Measurements from ENCODE around the gene RBMS1. TPM values are rescaled to one million over a fixed set of nuclear protein-coding genes. Genes with fewer than 3 reads are reported as not detected.

Gene RBMS1
- total RNA-seq, 1 donor from 2014 or later = 93.3 TPM

DNA sequence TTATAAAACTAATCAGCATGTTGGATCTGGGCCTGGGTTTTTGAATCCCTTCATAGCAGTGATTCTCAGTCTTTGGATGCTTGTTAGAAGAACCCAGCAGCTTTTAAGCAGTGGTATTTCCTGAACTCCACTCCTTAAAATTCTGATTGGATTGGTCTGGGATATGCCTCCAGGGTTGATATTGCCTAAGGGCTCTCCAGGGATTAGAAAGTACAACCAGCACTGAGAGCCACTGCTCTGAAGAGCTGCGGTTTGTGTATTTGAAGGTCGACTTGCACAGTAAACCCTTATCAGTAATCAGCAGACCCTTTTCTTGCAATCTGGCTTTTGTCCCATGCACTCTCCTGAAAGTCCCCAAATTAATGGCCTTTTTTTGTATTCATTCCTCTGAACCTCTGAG lies 17.0 kb upstream of the RBMS1 start:
- H3K4me3 ChIP-seq = no peak overlapping the region
- intact Hi-C loops (cut with DNase I) = no loop called here
- DNase-seq (ENCODE audit: extremely low spot score in 2 of 2) = no peak
- H3K27me3 ChIP-seq = no peaks in the 10 kb centered on the region
- TF ChIP-seq POLR2A (IDR thresholded peaks at IDR 0.05) (no peak), POLR2AphosphoS5 (IDR thresholded peaks at IDR 0.05; ENCODE audit: insufficient read depth in 1 of 2, low read depth in 1 of 2) (no peak)
- TF ChIP-seq, protein P1, sequence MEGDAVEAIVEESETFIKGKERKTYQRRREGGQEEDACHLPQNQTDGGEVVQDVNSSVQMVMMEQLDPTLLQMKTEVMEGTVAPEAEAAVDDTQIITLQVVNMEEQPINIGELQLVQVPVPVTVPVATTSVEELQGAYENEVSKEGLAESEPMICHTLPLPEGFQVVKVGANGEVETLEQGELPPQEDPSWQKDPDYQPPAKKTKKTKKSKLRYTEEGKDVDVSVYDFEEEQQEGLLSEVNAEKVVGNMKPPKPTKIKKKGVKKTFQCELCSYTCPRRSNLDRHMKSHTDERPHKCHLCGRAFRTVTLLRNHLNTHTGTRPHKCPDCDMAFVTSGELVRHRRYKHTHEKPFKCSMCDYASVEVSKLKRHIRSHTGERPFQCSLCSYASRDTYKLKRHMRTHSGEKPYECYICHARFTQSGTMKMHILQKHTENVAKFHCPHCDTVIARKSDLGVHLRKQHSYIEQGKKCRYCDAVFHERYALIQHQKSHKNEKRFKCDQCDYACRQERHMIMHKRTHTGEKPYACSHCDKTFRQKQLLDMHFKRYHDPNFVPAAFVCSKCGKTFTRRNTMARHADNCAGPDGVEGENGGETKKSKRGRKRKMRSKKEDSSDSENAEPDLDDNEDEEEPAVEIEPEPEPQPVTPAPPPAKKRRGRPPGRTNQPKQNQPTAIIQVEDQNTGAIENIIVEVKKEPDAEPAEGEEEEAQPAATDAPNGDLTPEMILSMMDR (IDR thresholded peaks at IDR 0.05) = no peak
- H3K4me1 ChIP-seq = no peaks in the 10 kb centered on the region
- H3K27ac ChIP-seq = no peak overlapping the region
- no peaks in the 10 kb centered on the region for H3K36me3 ChIP-seq
- H3K9me3 ChIP-seq = no peaks in the 10 kb centered on the region

DNA sequence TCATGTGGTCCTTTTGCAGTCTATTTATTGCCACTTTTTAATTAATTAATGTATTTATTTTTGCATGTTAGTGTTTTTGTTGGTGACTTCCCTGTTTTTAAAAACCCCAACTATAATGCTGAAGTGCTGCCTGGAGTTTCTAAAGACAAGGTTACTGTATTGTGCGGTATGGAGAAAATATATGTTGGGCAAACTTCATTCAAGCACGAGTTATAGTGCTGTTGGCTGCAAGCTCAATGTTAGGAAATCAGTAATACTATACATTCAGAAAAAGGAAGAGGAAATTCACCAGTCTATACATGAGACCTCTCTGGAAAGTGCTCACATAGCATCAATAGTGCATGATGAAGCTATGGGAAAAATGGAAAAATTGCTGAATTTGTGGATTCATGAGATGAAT lies 15.4 kb upstream of the RBMS1 start:
- TF ChIP-seq POLR2AphosphoS5 (IDR thresholded peaks at IDR 0.05; ENCODE audit: insufficient read depth in 1 of 2, low read depth in 1 of 2) (no peak), POLR2A (IDR thresholded peaks at IDR 0.05) (no peak)
- TF ChIP-seq, protein P1 (IDR thresholded peaks at IDR 0.05) = no peak
- Histone ChIP-seq H3K27me3 (no peaks in the 10 kb centered on the region), H3K36me3 (no peaks in the 10 kb centered on the region), H3K27ac (no peak overlapping the region), H3K4me3 (no peak overlapping the region), H3K4me1 (no peaks in the 10 kb centered on the region), H3K9me3 (no peaks in the 10 kb centered on the region)
- intact Hi-C loops (cut with DNase I) = no loop called here
- no peak for DNase-seq (ENCODE audit: extremely low spot score in 2 of 2)

DNA sequence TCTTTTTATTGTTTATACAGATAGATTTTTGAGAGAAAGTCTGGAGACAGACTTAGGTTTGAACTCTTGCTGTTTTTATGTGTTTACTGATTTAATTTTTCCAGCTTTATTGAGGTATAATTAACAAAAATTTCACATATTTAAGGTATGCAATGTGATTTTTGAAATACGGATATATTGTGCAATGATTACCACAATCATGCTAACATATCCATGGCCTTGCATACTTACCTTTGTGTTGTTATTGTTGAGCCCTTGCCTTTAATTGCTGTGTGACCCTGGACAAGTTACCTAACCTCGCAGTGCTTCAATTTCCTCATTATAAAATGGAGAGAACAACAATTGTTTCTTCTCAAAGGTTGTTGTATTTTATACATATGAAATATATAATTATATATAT lies 13.9 kb upstream of the RBMS1 start:
- H3K9me3 ChIP-seq = no peaks in the 10 kb centered on the region
- no peaks in the 10 kb centered on the region for H3K36me3 ChIP-seq
- TF ChIP-seq POLR2AphosphoS5 (IDR thresholded peaks at IDR 0.05; ENCODE audit: insufficient read depth in 1 of 2, low read depth in 1 of 2) = no peak
- TF ChIP-seq, protein P1 (IDR thresholded peaks at IDR 0.05) = no peak
- TF ChIP-seq POLR2A (IDR thresholded peaks at IDR 0.05) = no peak
- no peaks in the 10 kb centered on the region for H3K27me3 ChIP-seq
- intact Hi-C loops (cut with DNase I) = no loop called here
- no peak overlapping the region for H3K27ac ChIP-seq
- DNase-seq (ENCODE audit: extremely low spot score in 2 of 2) = no peak
- no peaks in the 10 kb centered on the region for H3K4me1 ChIP-seq
- H3K4me3 ChIP-seq = no peak overlapping the region

DNA sequence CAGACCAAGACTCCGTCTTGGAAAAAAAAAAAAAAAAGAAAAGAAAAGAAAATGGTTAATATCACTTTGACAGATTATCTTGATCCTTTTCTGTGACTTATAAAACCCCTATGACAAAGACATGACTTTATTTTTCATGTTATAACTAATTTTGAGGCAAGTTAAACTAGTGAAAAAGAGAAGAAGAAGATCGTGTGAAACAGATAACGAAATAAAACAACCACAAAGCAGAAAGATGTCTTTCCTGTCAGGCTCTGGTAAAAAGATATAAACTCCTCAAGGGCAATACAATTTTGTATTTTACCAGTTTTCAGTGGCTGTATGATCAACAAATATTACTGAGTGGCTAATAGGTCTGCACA lies 13.4 kb upstream of the RBMS1 start:
- intact Hi-C loops (cut with DNase I) = no loop called here
- Histone ChIP-seq H3K9me3 (no peaks in the 10 kb centered on the region), H3K36me3 (no peaks in the 10 kb centered on the region), H3K4me1 (no peaks in the 10 kb centered on the region), H3K27ac (no peak overlapping the region), H3K4me3 (no peak overlapping the region), H3K27me3 (no peaks in the 10 kb centered on the region)
- no peak for DNase-seq (ENCODE audit: extremely low spot score in 2 of 2)
- TF ChIP-seq, protein P1 (IDR thresholded peaks at IDR 0.05) = no peak

DNA sequence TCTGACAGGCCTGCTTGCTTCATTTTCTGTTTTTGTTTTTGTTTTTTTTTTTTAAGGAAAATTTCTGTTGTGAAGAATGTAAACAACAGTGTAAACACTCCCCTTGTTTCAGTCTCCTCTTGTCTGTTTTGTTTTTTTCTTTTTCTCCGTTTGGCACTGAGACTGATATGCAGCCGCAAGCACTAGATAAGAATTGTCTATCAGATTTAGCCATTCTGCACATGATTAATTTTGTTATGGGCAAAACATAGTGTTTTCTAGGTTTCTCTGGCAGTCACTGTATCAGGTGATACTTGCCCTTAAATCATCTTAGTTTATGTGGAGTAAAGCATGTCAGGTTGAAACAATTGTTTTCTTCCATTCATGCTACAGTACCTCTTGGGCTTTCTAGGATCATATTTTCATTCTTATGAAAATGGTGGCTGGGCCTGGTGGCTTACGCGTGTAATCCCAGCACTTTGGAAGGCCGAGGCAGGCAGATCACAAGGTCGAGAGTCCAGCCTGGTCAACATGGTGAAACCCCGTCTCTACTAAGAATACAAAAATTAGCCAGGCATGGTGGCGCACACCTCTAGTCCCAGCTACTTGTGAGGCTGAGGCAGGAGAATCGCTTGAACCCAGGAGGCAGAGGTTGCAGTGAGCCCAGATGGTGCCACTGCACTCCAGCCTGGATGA lies 12.9 kb upstream of the RBMS1 start:
- Histone ChIP-seq H3K9me3 (no peaks in the 10 kb centered on the region), H3K36me3 (no peaks in the 10 kb centered on the region), H3K27me3 (no peaks in the 10 kb centered on the region), H3K27ac (no peak overlapping the region), H3K4me1 (no peaks in the 10 kb centered on the region), H3K4me3 (no peak overlapping the region)
- no peak for DNase-seq (ENCODE audit: extremely low spot score in 2 of 2)
- intact Hi-C loops (cut with DNase I) = no loop called here
- no peak for TF ChIP-seq POLR2AphosphoS5 (IDR thresholded peaks at IDR 0.05; ENCODE audit: insufficient read depth in 1 of 2, low read depth in 1 of 2)
- TF ChIP-seq, protein P1 (IDR thresholded peaks at IDR 0.05) = no peak

Data from vagina (tissue), 2 donors.